Measurements from ENCODE around the gene CCSER2.

GRCh38 chr10:84428711-84429110 lies 100.3 kb downstream of the CCSER2 start:
- TF ChIP-seq, protein P1, sequence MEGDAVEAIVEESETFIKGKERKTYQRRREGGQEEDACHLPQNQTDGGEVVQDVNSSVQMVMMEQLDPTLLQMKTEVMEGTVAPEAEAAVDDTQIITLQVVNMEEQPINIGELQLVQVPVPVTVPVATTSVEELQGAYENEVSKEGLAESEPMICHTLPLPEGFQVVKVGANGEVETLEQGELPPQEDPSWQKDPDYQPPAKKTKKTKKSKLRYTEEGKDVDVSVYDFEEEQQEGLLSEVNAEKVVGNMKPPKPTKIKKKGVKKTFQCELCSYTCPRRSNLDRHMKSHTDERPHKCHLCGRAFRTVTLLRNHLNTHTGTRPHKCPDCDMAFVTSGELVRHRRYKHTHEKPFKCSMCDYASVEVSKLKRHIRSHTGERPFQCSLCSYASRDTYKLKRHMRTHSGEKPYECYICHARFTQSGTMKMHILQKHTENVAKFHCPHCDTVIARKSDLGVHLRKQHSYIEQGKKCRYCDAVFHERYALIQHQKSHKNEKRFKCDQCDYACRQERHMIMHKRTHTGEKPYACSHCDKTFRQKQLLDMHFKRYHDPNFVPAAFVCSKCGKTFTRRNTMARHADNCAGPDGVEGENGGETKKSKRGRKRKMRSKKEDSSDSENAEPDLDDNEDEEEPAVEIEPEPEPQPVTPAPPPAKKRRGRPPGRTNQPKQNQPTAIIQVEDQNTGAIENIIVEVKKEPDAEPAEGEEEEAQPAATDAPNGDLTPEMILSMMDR (IDR thresholded peaks at IDR 0.05) = no peak
- TF ChIP-seq POLR2A (IDR thresholded peaks at IDR 0.05) = no peak

Measured in adrenal gland (tissue), 5 donors.